Measurements from ENCODE around the gene SYPL1. TPM values are rescaled to one million over a fixed set of nuclear protein-coding genes. Genes with fewer than 3 reads are reported as not detected.

The SYPL1 gene
- total RNA-seq, 4 donors from 2014 or later = 119 to 165 (median 132) TPM

GRCh38 chr7:106080300-106080987 is 31.7 kb downstream of the SYPL1 start:
- no peak for TF ChIP-seq POLR2A (IDR thresholded peaks at IDR 0.05)
- TF ChIP-seq, protein P1, sequence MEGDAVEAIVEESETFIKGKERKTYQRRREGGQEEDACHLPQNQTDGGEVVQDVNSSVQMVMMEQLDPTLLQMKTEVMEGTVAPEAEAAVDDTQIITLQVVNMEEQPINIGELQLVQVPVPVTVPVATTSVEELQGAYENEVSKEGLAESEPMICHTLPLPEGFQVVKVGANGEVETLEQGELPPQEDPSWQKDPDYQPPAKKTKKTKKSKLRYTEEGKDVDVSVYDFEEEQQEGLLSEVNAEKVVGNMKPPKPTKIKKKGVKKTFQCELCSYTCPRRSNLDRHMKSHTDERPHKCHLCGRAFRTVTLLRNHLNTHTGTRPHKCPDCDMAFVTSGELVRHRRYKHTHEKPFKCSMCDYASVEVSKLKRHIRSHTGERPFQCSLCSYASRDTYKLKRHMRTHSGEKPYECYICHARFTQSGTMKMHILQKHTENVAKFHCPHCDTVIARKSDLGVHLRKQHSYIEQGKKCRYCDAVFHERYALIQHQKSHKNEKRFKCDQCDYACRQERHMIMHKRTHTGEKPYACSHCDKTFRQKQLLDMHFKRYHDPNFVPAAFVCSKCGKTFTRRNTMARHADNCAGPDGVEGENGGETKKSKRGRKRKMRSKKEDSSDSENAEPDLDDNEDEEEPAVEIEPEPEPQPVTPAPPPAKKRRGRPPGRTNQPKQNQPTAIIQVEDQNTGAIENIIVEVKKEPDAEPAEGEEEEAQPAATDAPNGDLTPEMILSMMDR (IDR thresholded peaks at IDR 0.05) = no peak
- Histone ChIP-seq H3K27me3 (no peaks in the 10 kb centered on the region), H3K27ac (no peak overlapping the region), H3K36me3 (no peaks in the 10 kb centered on the region), H3K4me1 (peaks cover 3 to 15% of the 10 kb centered on the region in 2 donors), H3K4me3 (replicated peaks in 1 of 3) (no peak overlapping the region), H3K9me3 (no peaks in the 10 kb centered on the region)
- intact Hi-C loops (cut with DNase I) = no loop called here
- DNase-seq = no peak
- 91 to 94% methylated on average over 6 of the region's 6 CpGs for WGBS, 2 donors

DNA sequence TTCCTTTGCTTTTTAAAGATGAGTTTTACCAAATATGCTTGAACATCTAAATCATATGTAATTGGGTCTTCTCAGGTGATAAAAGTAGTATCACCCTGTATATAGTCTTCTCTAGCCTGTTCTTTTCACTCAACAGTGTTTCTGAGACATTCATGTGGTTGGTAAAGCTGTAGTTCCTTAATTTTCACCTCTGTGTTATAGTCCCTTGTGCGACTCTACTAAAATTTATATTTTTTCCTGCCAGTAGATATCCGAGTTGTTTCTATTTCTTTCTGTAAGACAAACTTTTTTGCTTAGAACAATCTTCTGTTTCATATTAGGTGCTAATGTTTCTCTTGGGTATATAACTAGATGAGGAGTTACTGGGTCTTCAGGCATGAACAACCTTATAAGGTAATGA is 35.6 kb downstream of the SYPL1 start:
- DNase-seq = no peak
- Histone ChIP-seq H3K36me3 (no peaks in the 10 kb centered on the region), H3K27ac (no peak overlapping the region), H3K4me3 (replicated peaks in 1 of 3) (no peak overlapping the region), H3K9me3 (no peaks in the 10 kb centered on the region), H3K4me1 (peaks cover 18 to 37% of the 10 kb centered on the region in 2 donors), H3K27me3 (no peaks in the 10 kb centered on the region)
- intact Hi-C loops (cut with DNase I) = no loop called here
- WGBS, 2 donors = 83 to 96% methylated on average over 2 of the region's 2 CpGs
- TF ChIP-seq, protein P1 (IDR thresholded peaks at IDR 0.05) = no peak
- TF ChIP-seq POLR2A (IDR thresholded peaks at IDR 0.05) = no peak

GRCh38 chr7:106075937-106076336 is 36.2 kb downstream of the SYPL1 start:
- Histone ChIP-seq H3K27me3 (no peaks in the 10 kb centered on the region), H3K4me1 (peaks cover 23 to 39% of the 10 kb centered on the region in 2 donors), H3K27ac (no peak overlapping the region), H3K36me3 (no peaks in the 10 kb centered on the region), H3K4me3 (replicated peaks in 1 of 3) (no peak overlapping the region), H3K9me3 (no peaks in the 10 kb centered on the region)
- intact Hi-C loops (cut with DNase I) = no loop called here
- WGBS, 2 donors = 23% methylated on average over 2 of the region's 2 CpGs
- DNase-seq = no peak
- TF ChIP-seq POLR2A (IDR thresholded peaks at IDR 0.05) = no peak
- TF ChIP-seq, protein P1 (IDR thresholded peaks at IDR 0.05) = no peak

DNA sequence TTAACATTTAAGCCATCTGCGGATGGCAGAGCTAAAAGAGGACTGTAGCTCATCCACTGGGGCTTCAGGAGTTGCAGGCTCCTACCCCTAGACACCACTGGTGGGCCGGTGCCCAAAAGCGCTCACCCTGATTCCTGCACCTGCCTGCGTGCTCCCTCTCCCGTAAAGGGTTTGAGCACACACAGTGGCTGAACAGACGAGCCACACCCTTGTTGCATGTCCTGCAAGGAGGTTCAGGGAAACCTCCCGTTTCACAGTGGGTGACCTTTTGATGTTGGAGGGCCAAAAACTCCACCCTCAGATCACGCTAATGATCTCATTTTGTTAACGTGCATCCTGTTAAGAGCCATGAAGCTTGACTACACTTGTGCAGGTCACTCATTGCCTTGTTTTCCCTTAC is 37.9 kb downstream of the SYPL1 start:
- TF ChIP-seq, protein P1 (IDR thresholded peaks at IDR 0.05) = no peak
- no peak for TF ChIP-seq POLR2A (IDR thresholded peaks at IDR 0.05)
- WGBS, 2 donors = 89 to 94% methylated on average over 9 of the region's 9 CpGs
- no peak for DNase-seq
- Histone ChIP-seq H3K9me3 (no peaks in the 10 kb centered on the region), H3K27ac (no peak overlapping the region), H3K36me3 (no peaks in the 10 kb centered on the region), H3K4me3 (replicated peaks in 1 of 3) (no peak overlapping the region), H3K27me3 (no peaks in the 10 kb centered on the region), H3K4me1 (peaks cover 38 to 50% of the 10 kb centered on the region in 2 donors)
- intact Hi-C loops (cut with DNase I) = loop anchor here (5.0 kb wide), 1 partner anchor 33 kb away; no protein-coding TSS in a partner anchor

DNA sequence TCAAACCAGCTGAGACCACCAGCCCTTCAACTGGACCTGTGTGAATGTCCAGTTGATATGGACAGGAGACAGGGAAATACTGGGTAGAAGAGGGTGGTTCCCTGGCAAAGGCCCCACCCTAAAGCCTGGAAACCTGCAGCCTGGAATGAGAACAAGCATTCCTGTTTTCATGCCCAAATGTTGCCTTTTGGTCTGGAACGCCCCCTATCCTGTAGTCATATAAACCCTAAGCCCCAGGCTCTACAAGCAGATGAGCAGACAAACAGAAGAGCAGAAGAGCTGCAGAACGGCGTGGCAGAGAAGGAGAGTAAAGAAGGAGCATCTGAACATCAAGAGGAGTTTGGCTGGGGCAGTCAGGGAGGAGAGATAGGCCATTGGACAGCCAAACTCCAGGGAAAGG is 38.4 kb downstream of the SYPL1 start:
- Histone ChIP-seq H3K36me3 (no peaks in the 10 kb centered on the region), H3K4me1 (peaks cover 38 to 53% of the 10 kb centered on the region in 2 donors), H3K27ac (no peak overlapping the region), H3K9me3 (no peaks in the 10 kb centered on the region), H3K4me3 (replicated peaks in 1 of 3) (no peak overlapping the region), H3K27me3 (no peaks in the 10 kb centered on the region)
- no peak for DNase-seq
- 94% methylated on average over 3 of the region's 3 CpGs for WGBS, 2 donors
- TF ChIP-seq POLR2A (IDR thresholded peaks at IDR 0.05) = no peak
- TF ChIP-seq, protein P1 (IDR thresholded peaks at IDR 0.05) = no peak
- intact Hi-C loops (cut with DNase I) = loop anchor here (5.0 kb wide), 1 partner anchor 34 kb away; no protein-coding TSS in a partner anchor

Measured in thyroid gland (tissue), 4 donors.